Esophagus (tissue), 2 donors: ENCODE measurements around the gene GRID1. TPM values are rescaled to one million over a fixed set of nuclear protein-coding genes. Genes with fewer than 3 reads are reported as not detected.

ENCODE experiments used
- H3K27ac ChIP-seq, 2 donors: one replicate each; pipeline ENCODE4 v1.5.1; 2013; ENCODE audit warnings: low read depth in 2 of 2, mild to moderate bottlenecking in 2 of 2, inconsistent platforms in 1 of 2, low read length in 1 of 2, moderate library complexity in 1 of 2
- H3K27me3 ChIP-seq, 2 donors: one replicate each; pipeline ENCODE4 v1.6.1; 2013; ENCODE audit warnings: low read length in 2 of 2, control low read depth in 1 of 2, mild to moderate bottlenecking in 1 of 2; ENCODE audit not compliant: insufficient read depth in 2 of 2, control insufficient read depth in 1 of 2
- H3K36me3 ChIP-seq, 2 donors: one replicate each; pipeline ENCODE4 v1.6.1; 2013; ENCODE audit warnings: low read length in 1 of 2; ENCODE audit not compliant: control insufficient read depth in 2 of 2, insufficient read depth in 2 of 2
- H3K4me1 ChIP-seq, 2 donors: one replicate each; pipeline ENCODE4 v1.6.1; 2013; ENCODE audit warnings: low read length in 1 of 2; ENCODE audit not compliant: control insufficient read depth in 2 of 2, insufficient read depth in 2 of 2
- H3K4me3 ChIP-seq, 2 donors: one replicate each; pipeline ENCODE4 v1.5.1; 2013; ENCODE audit warnings: low read length in 2 of 2, mild to moderate bottlenecking in 2 of 2, low read depth in 1 of 2, moderate library complexity in 1 of 2
- H3K9me3 ChIP-seq, 2 donors: one replicate each; pipeline ENCODE4 v1.6.1; 2013; ENCODE audit warnings: mild to moderate bottlenecking in 2 of 2, low read depth in 1 of 2, low read length in 1 of 2, moderate library complexity in 1 of 2; ENCODE audit not compliant: control insufficient read depth in 2 of 2, insufficient read depth in 1 of 2
- WGBS, 2 donors: extraction: QIAGEN DNeasy Blood & Tissue Kit; methylation state at CpG; one replicate each; pipeline ENCODE4 v1.1.7; 2013; 5-methylcytosine and 5-hydroxymethylcytosine counted together
- polyA plus RNA-seq, 2 donors: library from polyadenylated mRNA; stranded (reverse); fragments of 200-250 nt; gene quantifications; one replicate each; pipeline ENCODE4 v1.2.3, GENCODE V29; 2013
- donor health status: healthy with polysubstance abuse.
- donor health status: Bipolar disorder and iron deficiency.

The GRID1 gene
- polyA plus RNA-seq, 2 donors = 0.04 to 0.32 TPM

DNA sequence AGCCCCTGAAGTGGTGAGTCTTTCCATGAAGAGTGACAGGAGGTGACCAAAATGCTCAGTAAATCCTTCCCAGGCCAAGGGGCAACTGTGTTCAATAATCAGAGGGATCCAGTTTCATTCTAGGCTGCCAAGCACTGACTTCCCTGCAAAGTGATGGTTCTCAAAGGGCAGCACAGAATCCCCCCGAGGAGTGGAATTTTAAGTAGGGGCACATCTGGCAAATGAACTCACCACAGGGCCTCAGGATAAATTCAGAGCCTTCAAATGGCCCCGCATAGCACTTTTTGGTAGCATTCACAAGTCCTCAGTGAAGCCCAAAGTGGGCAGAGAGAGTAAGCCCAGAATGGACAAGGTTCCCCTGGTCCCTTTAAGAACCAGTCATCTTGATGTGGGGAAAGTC lies 602.5 kb downstream of the GRID1 start:
- no peak overlapping the region for H3K27ac ChIP-seq
- no peaks in the 10 kb centered on the region for H3K9me3 ChIP-seq
- no peak overlapping the region for H3K4me3 ChIP-seq
- no peaks in the 10 kb centered on the region for H3K36me3 ChIP-seq
- no peaks in the 10 kb centered on the region for H3K4me1 ChIP-seq
- 60 to 61% methylated on average over 2 of the region's 2 CpGs for WGBS, 2 donors
- H3K27me3 ChIP-seq = no peaks in the 10 kb centered on the region

DNA sequence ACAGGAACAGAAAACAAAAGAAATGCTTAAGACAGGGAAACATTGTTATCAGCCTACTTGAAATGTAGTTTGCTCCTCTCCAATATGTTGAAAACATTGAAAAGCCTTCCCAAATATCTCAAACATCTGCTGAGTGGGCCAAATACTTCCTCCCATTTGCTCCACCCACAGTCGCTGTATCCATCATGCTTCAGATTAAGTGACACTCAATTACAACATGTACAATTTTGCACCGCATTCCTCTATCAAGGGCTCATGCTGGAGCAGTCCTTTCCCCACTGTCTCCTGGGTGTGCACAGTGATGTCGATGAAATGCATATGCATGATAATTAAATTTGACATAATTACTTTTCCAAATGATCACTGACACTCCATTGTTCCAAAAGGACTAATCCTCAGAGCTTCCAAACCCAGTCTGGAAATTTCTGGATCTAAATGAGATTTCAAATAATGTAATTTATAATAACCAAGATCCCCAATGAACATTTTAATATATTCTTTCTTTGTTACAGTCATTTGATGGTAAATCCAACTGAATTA lies 604.6 kb downstream of the GRID1 start:
- no peaks in the 10 kb centered on the region for H3K4me1 ChIP-seq
- H3K36me3 ChIP-seq = no peaks in the 10 kb centered on the region
- H3K27ac ChIP-seq = no peak overlapping the region
- H3K27me3 ChIP-seq = no peaks in the 10 kb centered on the region
- no peaks in the 10 kb centered on the region for H3K9me3 ChIP-seq
- H3K4me3 ChIP-seq = no peak overlapping the region
- 74 to 77% methylated on average over 3 of the region's 3 CpGs for WGBS, 2 donors

DNA sequence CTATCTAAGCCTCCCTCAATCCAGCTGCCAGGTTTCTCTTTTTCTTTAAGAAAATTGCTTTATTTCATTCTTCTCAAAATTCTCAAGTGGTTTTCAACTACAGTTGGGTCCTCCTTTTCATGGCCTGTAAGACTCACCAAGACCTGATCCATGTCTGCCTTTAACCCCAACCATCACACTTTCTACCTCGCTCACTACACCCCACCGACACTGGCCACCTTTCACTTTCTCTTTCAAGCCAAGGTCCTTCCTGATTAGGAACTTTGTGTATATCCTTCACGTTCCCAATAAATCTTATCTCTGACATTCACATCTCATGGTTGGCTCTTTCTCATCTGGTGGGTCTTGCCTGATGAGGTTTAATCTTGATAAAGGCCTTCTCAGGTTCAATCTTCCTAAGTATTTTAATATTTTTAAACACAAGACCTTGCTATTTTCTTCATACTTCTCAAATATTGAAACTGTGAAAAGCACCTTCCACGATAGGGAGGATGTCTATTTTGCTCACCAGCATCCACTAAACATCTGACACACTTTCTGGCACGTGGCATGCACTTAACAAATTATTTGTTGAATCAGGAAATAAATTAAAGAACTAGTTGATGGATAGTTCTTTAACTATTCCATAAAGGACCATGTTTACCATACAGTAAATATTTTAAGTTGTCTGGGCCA lies 624.8 kb downstream of the GRID1 start:
- Histone ChIP-seq H3K4me3 (no peak overlapping the region), H3K36me3 (no peaks in the 10 kb centered on the region), H3K9me3 (no peaks in the 10 kb centered on the region), H3K27me3 (no peaks in the 10 kb centered on the region), H3K4me1 (no peaks in the 10 kb centered on the region), H3K27ac (no peak overlapping the region)
- WGBS, 2 donors = 61 to 63% methylated on average over 5 of the region's 5 CpGs

DNA sequence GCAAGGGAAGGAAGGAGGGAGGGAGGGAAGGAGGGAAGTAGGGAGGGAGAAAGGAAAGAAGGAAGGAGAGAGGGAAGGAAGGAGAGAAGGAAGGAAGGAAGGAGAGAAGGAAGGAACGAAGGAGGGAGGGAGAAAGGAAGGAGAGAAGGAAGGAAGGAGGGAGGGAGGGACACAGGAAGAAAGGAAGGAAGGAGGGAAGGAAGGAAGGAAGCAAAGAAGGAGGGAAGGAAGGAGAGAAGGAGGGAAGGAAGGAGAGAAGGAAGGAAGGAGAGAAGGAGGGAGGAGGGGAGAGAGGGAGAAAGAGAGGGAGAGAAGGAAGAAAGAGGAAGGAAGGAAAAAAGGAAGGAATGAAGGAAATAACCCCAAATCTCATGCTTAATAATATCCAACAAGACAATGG lies 630.6 kb downstream of the GRID1 start:
- no peaks in the 10 kb centered on the region for H3K36me3 ChIP-seq
- 54 to 63% methylated on average over 1 of the region's 1 CpG for WGBS, 2 donors
- H3K27ac ChIP-seq = no peak overlapping the region
- no peak overlapping the region for H3K4me3 ChIP-seq
- no peaks in the 10 kb centered on the region for H3K27me3 ChIP-seq
- no peaks in the 10 kb centered on the region for H3K4me1 ChIP-seq
- H3K9me3 ChIP-seq = no peaks in the 10 kb centered on the region

GRCh38 chr10:85734791-85735190 lies 631.8 kb downstream of the GRID1 start:
- Histone ChIP-seq H3K4me1 (no peaks in the 10 kb centered on the region), H3K9me3 (no peaks in the 10 kb centered on the region), H3K27me3 (no peaks in the 10 kb centered on the region), H3K27ac (no peak overlapping the region), H3K36me3 (no peaks in the 10 kb centered on the region), H3K4me3 (no peak overlapping the region)
- 81 to 84% methylated on average over 7 of the region's 7 CpGs for WGBS, 2 donors

GRCh38 chr10:85724215-85724614 lies 642.4 kb downstream of the GRID1 start:
- 82% methylated on average over 6 of the region's 6 CpGs for WGBS, 2 donors
- Histone ChIP-seq H3K9me3 (no peaks in the 10 kb centered on the region), H3K4me1 (no peaks in the 10 kb centered on the region), H3K27me3 (no peaks in the 10 kb centered on the region), H3K4me3 (no peak overlapping the region), H3K27ac (no peak overlapping the region), H3K36me3 (no peaks in the 10 kb centered on the region)

DNA sequence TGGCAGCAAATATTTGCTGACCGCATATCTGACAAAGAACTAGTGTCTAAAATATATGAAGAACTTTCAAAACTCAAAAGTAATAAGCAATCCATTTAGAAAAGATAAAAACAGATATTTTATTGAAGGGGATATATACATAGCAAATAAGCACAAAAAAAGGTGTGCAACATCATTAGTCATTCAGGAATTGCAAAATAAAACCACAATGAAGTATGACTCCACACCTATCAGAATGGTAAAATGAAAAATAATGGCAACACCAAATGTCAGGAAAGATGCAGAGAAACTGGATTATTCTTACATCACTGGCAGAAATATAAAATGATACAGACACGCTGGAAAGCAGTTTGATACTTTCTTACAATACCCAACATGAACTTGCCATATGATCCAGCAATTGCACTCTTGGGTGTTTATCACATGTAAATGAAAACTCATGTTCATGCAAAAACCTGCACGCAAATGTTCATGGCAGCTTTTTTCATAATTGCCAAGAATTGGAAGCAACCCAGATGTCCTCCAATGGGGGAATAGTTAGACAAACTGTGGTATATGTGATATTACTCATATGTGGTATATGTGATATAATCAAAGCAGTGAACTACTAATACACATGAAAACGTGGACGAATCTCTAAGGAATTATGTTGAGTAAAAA lies 645.5 kb downstream of the GRID1 start:
- H3K9me3 ChIP-seq = no peaks in the 10 kb centered on the region
- H3K27me3 ChIP-seq = no peaks in the 10 kb centered on the region
- no peak overlapping the region for H3K4me3 ChIP-seq
- H3K27ac ChIP-seq = no peak overlapping the region
- H3K36me3 ChIP-seq = no peaks in the 10 kb centered on the region
- no peaks in the 10 kb centered on the region for H3K4me1 ChIP-seq
- WGBS, 2 donors = 66 to 69% methylated on average over 5 of the region's 5 CpGs

- no peaks in the 10 kb centered on the region for H3K36me3 ChIP-seq
- no peaks in the 10 kb centered on the region for H3K27me3 ChIP-seq
- no peaks in the 10 kb centered on the region for H3K4me1 ChIP-seq
- 59 to 74% methylated on average over 3 of the region's 3 CpGs for WGBS, 2 donors
- H3K4me3 ChIP-seq = no peak overlapping the region
- no peaks in the 10 kb centered on the region for H3K9me3 ChIP-seq
- no peak overlapping the region for H3K27ac ChIP-seq
These were observed 647.2 kb downstream of the GRID1 start for GRCh38 chr10:85719408-85719807.

DNA sequence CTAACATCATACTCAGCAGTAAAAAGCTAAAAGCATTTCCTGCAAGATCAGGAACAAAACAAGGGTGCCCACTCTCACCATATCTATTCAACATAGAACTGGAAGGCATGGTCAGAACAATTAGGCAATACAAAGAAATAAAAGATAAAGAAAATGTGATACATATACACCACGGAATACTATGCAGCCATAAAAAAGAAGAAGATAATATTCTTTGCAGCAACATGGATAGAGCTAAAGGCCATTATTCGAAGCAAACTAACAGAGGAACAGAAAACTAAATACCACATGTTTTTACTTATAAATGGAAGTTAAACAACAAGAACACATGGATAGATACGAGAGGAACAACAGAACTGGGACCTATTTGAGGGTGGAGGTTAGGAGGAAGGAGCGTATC lies 652.7 kb downstream of the GRID1 start:
- Histone ChIP-seq H3K4me3 (no peak overlapping the region), H3K36me3 (no peaks in the 10 kb centered on the region), H3K27me3 (no peaks in the 10 kb centered on the region), H3K4me1 (no peaks in the 10 kb centered on the region), H3K9me3 (no peaks in the 10 kb centered on the region), H3K27ac (no peak overlapping the region)
- WGBS, 2 donors = 81 to 84% methylated on average over 4 of the region's 4 CpGs

- no peaks in the 10 kb centered on the region for H3K27me3 ChIP-seq
- 70 to 76% methylated on average over 2 of the region's 2 CpGs for WGBS, 2 donors
- H3K4me3 ChIP-seq = no peak overlapping the region
- H3K27ac ChIP-seq = no peak overlapping the region
- H3K4me1 ChIP-seq = no peaks in the 10 kb centered on the region
- no peaks in the 10 kb centered on the region for H3K9me3 ChIP-seq
- H3K36me3 ChIP-seq = no peaks in the 10 kb centered on the region
These were observed 663.8 kb downstream of the GRID1 start for GRCh38 chr10:85702768-85703167.
